SK-N-MC (cell line): Measurements from ENCODE around the gene ANKMY1.

ENCODE experiments used
- EZH2 ChIP-seq: fragments of 200-600 bp; sonication (generic); IDR thresholded peaks from one replicate; pipeline ENCODE4 v1.6.1; 2017; ENCODE audit warnings: antibody characterized with exemption
- FOXP2 ChIP-seq: optimal IDR thresholded peaks from 2 replicates; pipeline ENCODE3; 2011; ENCODE audit warnings: mild to moderate bottlenecking, moderate library complexity; ENCODE audit not compliant: insufficient read depth; ENCODE audit errors: extremely low read length, control extremely low read depth
- POLR2AphosphoS5 ChIP-seq: IDR thresholded peaks from 2 replicates; pipeline ENCODE4 v1.6.1; 2012; ENCODE audit warnings: mild to moderate bottlenecking, low read depth, low read length, borderline replicate concordance

DNA sequence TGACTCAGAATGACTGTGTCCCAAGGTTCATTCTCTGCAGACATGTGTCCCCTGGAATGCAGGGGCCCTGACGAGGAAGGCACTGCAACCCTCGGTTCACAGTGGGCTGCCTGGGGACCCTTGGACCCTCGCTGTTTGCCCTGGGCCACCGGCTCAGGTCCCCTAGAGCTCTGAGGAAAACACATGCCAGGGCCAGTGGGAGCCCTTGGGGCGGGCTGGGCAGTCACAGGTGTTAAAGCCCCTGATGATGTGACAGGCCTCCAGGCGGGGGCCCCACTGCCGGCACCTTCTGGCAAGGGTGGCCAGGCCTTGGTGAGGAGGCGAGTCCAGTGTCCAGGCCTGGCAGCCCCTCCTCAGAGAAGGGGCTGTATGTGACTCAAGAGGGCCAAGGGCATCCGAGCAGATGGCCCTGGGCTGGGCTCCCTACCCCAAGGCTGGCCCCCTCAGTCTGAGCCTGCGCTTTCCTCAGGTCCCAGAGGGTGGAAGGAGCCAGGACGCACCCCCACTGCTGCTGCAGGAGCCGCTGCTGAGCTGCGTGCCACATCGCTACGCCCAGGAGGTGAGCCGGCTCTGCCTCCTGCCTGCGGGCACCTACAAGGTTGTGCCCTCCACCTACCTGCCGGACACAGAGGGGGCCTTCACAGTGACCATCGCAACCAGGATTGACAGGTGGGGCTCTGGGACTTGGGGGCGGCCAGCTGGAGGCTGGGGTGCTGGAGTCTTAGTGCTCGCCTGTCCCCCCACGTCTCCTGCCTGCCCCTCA lies 39.8 kb upstream of the ANKMY1 start:
- no peak for TF ChIP-seq POLR2AphosphoS5
- no peak for TF ChIP-seq EZH2
- TF ChIP-seq FOXP2 = no peak
